HFFc6 (cell line): ENCODE results near the gene TRAF1. TPM values are rescaled to one million over a fixed set of nuclear protein-coding genes. Genes with fewer than 3 reads are reported as not detected.
"Not testable (repeated sequence)": the region's sequence is repeated elsewhere in the genome, so short reads cannot be mapped to it uniquely, and the experiment has no call there.

Experiments
- DNase-seq: peaks from one replicate; pipeline ENCODE4 v3.0.0-alpha.2; 2018
- H3K27ac Mint-ChIP-seq: 2 replicates; pipeline ENCODE4 v1.8.0; 2020; ENCODE audit warnings: mild to moderate bottlenecking, mixed read lengths
- H3K27me3 Mint-ChIP-seq: 2 replicates; pipeline ENCODE4 v1.8.0; 2021; ENCODE audit warnings: mild to moderate bottlenecking, moderate library complexity, mixed read lengths; ENCODE audit not compliant: insufficient read depth
- H3K36me3 Mint-ChIP-seq: 2 replicates; pipeline ENCODE4 v1.8.0; 2021; ENCODE audit warnings: low read depth, mixed read lengths
- H3K4me1 Mint-ChIP-seq: 2 replicates; pipeline ENCODE4 v1.8.0; 2020; ENCODE audit warnings: low read depth, mixed read lengths
- H3K4me3 Mint-ChIP-seq: 2 replicates; pipeline ENCODE4 v1.8.0; 2020; ENCODE audit warnings: mild to moderate bottlenecking, moderate library complexity, mixed read lengths
- H3K9me3 Mint-ChIP-seq: 2 replicates; pipeline ENCODE4 v1.8.0; 2020; ENCODE audit warnings: mild to moderate bottlenecking, mixed read lengths
- CTCF ChIP-seq: fragments of 200-600 bp; sonication (generic); IDR thresholded peaks from 2 replicates; pipeline ENCODE4 v1.5.0; 2021; ENCODE audit warnings: antibody characterized with exemption, mild to moderate bottlenecking
- long read RNA-seq: library from polyadenylated mRNA; unstranded; transcript quantifications from one replicate; pipeline ENCODE4 v2.0.0, GENCODE V29; 2019
- total RNA-seq, 6 experiments: library from RNA; stranded (reverse); fragmentation: NEBNext Ultra II Directional; extraction: Animal tissue kit (Norgen Biotek cat#: 25700); gene quantifications; 2 replicates in 1 of 6; 3 replicates in 5 of 6; pipeline ENCODE4 v1.2.3, GENCODE V29; 2021

Gene TRAF1
- 1 to 10 TPM in 1 of 6 experiments, under 1 TPM in 5; 0.54 to 1.0 (median 0.87) TPM for total RNA-seq
- long read RNA-seq, partial matches to known transcripts, result 1 of 1 reads
- long read RNA-seq, other reads (novel, unspliced or antisense), result 0 of 1 reads

- peak within 1 kb of the TSS; percentile 39 for H3K4me3 Mint-ChIP-seq
- H3K36me3 Mint-ChIP-seq, result no peaks in the 10 kb centered on the region
- TF ChIP-seq CTCF, result no peak
- H3K27ac Mint-ChIP-seq, result peak within 1 kb of the TSS; percentile 88
- H3K27me3 Mint-ChIP-seq, result no peaks in the 10 kb centered on the region; the same call in 1 of the 2 replicates
- peaks cover 52% of the 10 kb centered on the region for H3K4me1 Mint-ChIP-seq
- no peak for DNase-seq
- H3K9me3 Mint-ChIP-seq, result no peaks in the 10 kb centered on the region
Measured at GRCh38 chr9:120926397-120926928, at the start of gene TRAF1. Gene TRAF1 (minus strand): TSS chr9:120926796. CDS start chr9:120926075, 721 bp downstream.

GRCh38 chr9:120974921-120975320 lies 48.3 kb upstream of the TRAF1 start:
- no peak for DNase-seq
- H3K9me3 Mint-ChIP-seq, result no peaks in the 10 kb centered on the region
- H3K27ac Mint-ChIP-seq, result no peak overlapping the region
- no peaks in the 10 kb centered on the region for H3K36me3 Mint-ChIP-seq
- no peak overlapping the region for H3K4me3 Mint-ChIP-seq
- H3K27me3 Mint-ChIP-seq, result peaks cover 4% of the 10 kb centered on the region
- TF ChIP-seq CTCF, result no peak
- peaks cover 18% of the 10 kb centered on the region for H3K4me1 Mint-ChIP-seq

- H3K4me1 Mint-ChIP-seq, result peaks cover 18% of the 10 kb centered on the region
- H3K4me3 Mint-ChIP-seq, result no peak overlapping the region
- no peaks in the 10 kb centered on the region for H3K36me3 Mint-ChIP-seq
- no peak for DNase-seq
- no peaks in the 10 kb centered on the region for H3K9me3 Mint-ChIP-seq
- no peak for TF ChIP-seq CTCF
- no peak overlapping the region for H3K27ac Mint-ChIP-seq
- H3K27me3 Mint-ChIP-seq, result peaks cover 4% of the 10 kb centered on the region
Measured at GRCh38 chr9:120974181-120974580, 47.6 kb upstream of the TRAF1 start.

GRCh38 chr9:120971938-120972337 lies 45.3 kb upstream of the TRAF1 start:
- TF ChIP-seq CTCF, result no peak
- Mint-ChIP-seq H3K36me3 (no peaks in the 10 kb centered on the region), H3K9me3 (no peaks in the 10 kb centered on the region), H3K4me3 (no peak overlapping the region), H3K4me1 (peaks cover 18% of the 10 kb centered on the region), H3K27ac (no peak overlapping the region), H3K27me3 (peaks cover 4% of the 10 kb centered on the region; the same call in 1 of the 2 replicates)
- DNase-seq, result no peak

GRCh38 chr9:120971471-120971870 lies 44.9 kb upstream of the TRAF1 start:
- not testable (repeated sequence) for H3K36me3 Mint-ChIP-seq, H3K27ac Mint-ChIP-seq, H3K9me3 Mint-ChIP-seq, H3K27me3 Mint-ChIP-seq, H3K4me3 Mint-ChIP-seq, DNase-seq
- H3K4me1 Mint-ChIP-seq, result peaks cover 18% of the 10 kb centered on the region

- no peak for TF ChIP-seq CTCF
- no peaks in the 10 kb centered on the region for H3K36me3 Mint-ChIP-seq
- DNase-seq, result no peak
- no peaks in the 10 kb centered on the region for H3K9me3 Mint-ChIP-seq
- H3K4me3 Mint-ChIP-seq, result no peak overlapping the region
- H3K27me3 Mint-ChIP-seq, result peaks cover 4% of the 10 kb centered on the region; the same call in 1 of the 2 replicates
- no peak overlapping the region for H3K27ac Mint-ChIP-seq
- H3K4me1 Mint-ChIP-seq, result peaks cover 18% of the 10 kb centered on the region
Measured at GRCh38 chr9:120970244-120970643, 43.6 kb upstream of the TRAF1 start.
